CD14-positive monocyte (primary cell): ENCODE data around the gene PHLDA3. TPM values are rescaled to one million over a fixed set of nuclear protein-coding genes. Genes with fewer than 3 reads are reported as not detected.

Source experiments
- DNase-seq, 3 donors: peaks; one replicate each; pipeline ENCODE4 v3.0.0-alpha.2; 2011 to 2022
- H2AFZ ChIP-seq: 2 replicates; pipeline ENCODE4 v1.6.0; 2012; ENCODE audit warnings: mild to moderate bottlenecking, low read depth, low read length, inconsistent platforms; ENCODE audit not compliant: insufficient read depth, poor library complexity, severe bottlenecking
- H3K27ac ChIP-seq, 2 donors: 1 replicate in 1 of 2; 2 replicates in 1 of 2; pipeline ENCODE4 v1.5.1; 2012 to 2013; ENCODE audit warnings: low read length in 2 of 2, control low read depth in 1 of 2, inconsistent platforms in 1 of 2, low read depth in 1 of 2, mild to moderate bottlenecking in 1 of 2
- H3K27me3 ChIP-seq, 2 donors: one replicate each; pipeline versions ENCODE4 v1.6.0 to v1.6.1; 2011 to 2013; ENCODE audit warnings: low read length in 2 of 2; ENCODE audit not compliant: control insufficient read depth in 2 of 2, insufficient read depth in 2 of 2
- H3K36me3 ChIP-seq, 2 donors: replicated peaks in 1 of 2; 1 replicate in 1 of 2; 2 replicates in 1 of 2; pipeline versions ENCODE4 v1.5.1 to v1.6.1; 2012 to 2013; ENCODE audit warnings: low read length in 2 of 2, control low read depth in 1 of 2, inconsistent platforms in 1 of 2, mild to moderate bottlenecking in 1 of 2; ENCODE audit not compliant: insufficient read depth in 2 of 2, control insufficient read depth in 1 of 2
- H3K4me1 ChIP-seq, 2 donors: 1 replicate in 1 of 2; 2 replicates in 1 of 2; pipeline versions ENCODE4 v1.5.1 to v1.6.1; 2012 to 2013; ENCODE audit warnings: low read length in 2 of 2, control low read depth in 1 of 2, inconsistent platforms in 1 of 2, mild to moderate bottlenecking in 1 of 2, moderate library complexity in 1 of 2; ENCODE audit not compliant: insufficient read depth in 2 of 2, control insufficient read depth in 1 of 2
- H3K4me2 ChIP-seq: replicated peaks from 2 replicates; pipeline ENCODE3; 2012; ENCODE audit warnings: low read length, moderate library complexity, mild to moderate bottlenecking; ENCODE audit not compliant: poor library complexity, severe bottlenecking; ENCODE audit errors: extremely low read depth
- H3K4me3 ChIP-seq, 3 experiments: fragments of 200-600 bp in 1 of 3; sonication (generic) in 1 of 3; replicated peaks in 1 of 3; 1 replicate in 2 of 3; 2 replicates in 1 of 3; pipeline ENCODE4 v1.5.1; 2011 to 2013; ENCODE audit warnings: low read length in 3 of 3, mild to moderate bottlenecking in 3 of 3, control low read depth in 2 of 3, low read depth in 2 of 3, inconsistent platforms in 1 of 3, moderate library complexity in 1 of 3
- H3K79me2 ChIP-seq: 2 replicates; pipeline ENCODE4 v1.6.0; 2012; ENCODE audit warnings: mild to moderate bottlenecking, control low read depth, inconsistent platforms, low read length, moderate library complexity; ENCODE audit not compliant: insufficient read depth
- H3K9ac ChIP-seq: 2 replicates; pipeline ENCODE4 v1.6.0; 2017; ENCODE audit warnings: low read length, mild to moderate bottlenecking; ENCODE audit not compliant: insufficient read depth, poor library complexity, severe bottlenecking
- H3K9me3 ChIP-seq, 2 donors: replicated peaks in 1 of 2; 1 replicate in 1 of 2; 2 replicates in 1 of 2; pipeline versions ENCODE4 v1.5.1 to v1.6.1; 2012 to 2013; ENCODE audit warnings: low read length in 2 of 2, control low read depth in 1 of 2; ENCODE audit not compliant: control insufficient read depth in 1 of 2, insufficient read depth in 1 of 2
- H4K20me1 ChIP-seq: 2 replicates; pipeline ENCODE4 v1.6.0; 2012; ENCODE audit warnings: mild to moderate bottlenecking, low read length, control low read depth, moderate library complexity; ENCODE audit not compliant: insufficient read depth
- H3K27ac Mint-ChIP-seq, 7 donors: one replicate each; pipeline ENCODE4 v1.8.0; 2020; ENCODE audit warnings: mild to moderate bottlenecking in 7 of 7, mixed read lengths in 7 of 7, moderate library complexity in 6 of 7, inconsistent platforms in 2 of 7
- H3K27me3 Mint-ChIP-seq, 3 donors: one replicate each; pipeline ENCODE4 v1.8.0; 2021 to 2022; ENCODE audit warnings: low read depth in 3 of 3, mild to moderate bottlenecking in 3 of 3, mixed read lengths in 3 of 3, moderate library complexity in 3 of 3, inconsistent platforms in 1 of 3
- H3K36me3 Mint-ChIP-seq, 2 donors: one replicate each; pipeline ENCODE4 v1.8.0; 2020; ENCODE audit warnings: mixed read lengths in 2 of 2, inconsistent platforms in 1 of 2, mild to moderate bottlenecking in 1 of 2
- H3K4me1 Mint-ChIP-seq: one replicate; pipeline ENCODE4 v1.8.0; 2020; ENCODE audit warnings: mild to moderate bottlenecking, mixed read lengths
- H3K4me3 Mint-ChIP-seq, 2 donors: one replicate each; pipeline ENCODE4 v1.8.0; 2020; ENCODE audit warnings: mild to moderate bottlenecking in 2 of 2, mixed read lengths in 2 of 2, moderate library complexity in 1 of 2
- H3K9me3 Mint-ChIP-seq, 7 donors: one replicate each; pipeline ENCODE4 v1.8.0; 2020 to 2022; ENCODE audit warnings: mixed read lengths in 7 of 7, mild to moderate bottlenecking in 6 of 7, moderate library complexity in 6 of 7, inconsistent platforms in 2 of 7
- CTCF ChIP-seq: fragments of 200-600 bp; IDR thresholded peaks from one replicate; pipeline ENCODE4 v1.8.0; 2022; ENCODE audit warnings: antibody characterized with exemption, mild to moderate bottlenecking
- WGBS: methylation state at CpG from one replicate; pipeline ENCODE4 v1.1.5; 2013; ENCODE audit warnings: missing lambda C conversion rate; ENCODE audit not compliant: insufficient coverage; 5-methylcytosine and 5-hydroxymethylcytosine counted together
- intact Hi-C, 2 donors: fragments of 100-400 bp; cut with micrococcal nuclease; formaldehyde crosslinking; loops; one replicate each; pipeline versions ENCODE4 v1.15.0 to v1.15.1; 2023
- polyA plus RNA-seq, 3 donors: library from polyadenylated mRNA; depleted of rRNA in 1 of 3; unstranded in 2 of 3; stranded (reverse) in 1 of 3; fragments of 300-500 nt in 2 of 3; fragments of >200 nt in 1 of 3; fragmentation: Illumina TruSeq in 2 of 3; gene quantifications; 1 replicate in 2 of 3; 2 replicates in 1 of 3; pipeline ENCODE4 v1.2.3, GENCODE V29; 2012 to 2021

The PHLDA3 gene
- polyA plus RNA-seq, 3 donors: 0.08 TPM; not detected in 2

DNA sequence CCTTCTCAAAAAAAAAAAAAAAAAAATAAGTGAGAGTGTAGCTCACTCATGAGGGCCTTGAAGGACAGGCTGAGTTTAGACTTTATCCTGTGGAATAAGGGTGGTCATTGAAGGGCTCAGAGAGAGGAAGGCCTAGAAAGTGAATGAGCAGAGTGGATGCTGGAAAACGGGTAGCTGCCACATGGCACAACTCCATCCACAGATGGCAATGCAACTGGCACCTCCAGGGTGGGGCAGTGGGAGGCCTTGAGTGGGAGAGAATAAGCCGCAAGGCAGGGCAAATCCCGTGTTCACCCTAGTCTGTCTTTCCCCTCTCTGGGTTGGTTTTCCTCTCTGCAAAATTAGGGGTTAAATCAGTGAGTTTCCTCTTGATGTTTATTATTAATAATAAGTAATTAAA is 50.5 kb downstream of the PHLDA3 start:
- H3K27me3 Mint-ChIP-seq: peaks cover 4 to 9% (median 7%) of the 10 kb centered on the region in 3 donors
- intact Hi-C loops: no loop called here

More for the DNA sequence above, 50.5 kb downstream of the PHLDA3 start:
- Histone ChIP-seq H2AFZ (no peak overlapping the region), H3K4me3 (no peak overlapping the region), H3K9ac (no peak overlapping the region), H4K20me1 (no peaks in the 10 kb centered on the region), H3K79me2 (no peaks in the 10 kb centered on the region), H3K4me1 (no peaks in the 10 kb centered on the region), H3K4me2 (no peak overlapping the region), H3K9me3 (no peaks in the 10 kb centered on the region), H3K36me3 (no peaks in the 10 kb centered on the region), H3K27ac (no peak overlapping the region), H3K27me3 (no peaks in the 10 kb centered on the region)
- DNase-seq: no peak
- Mint-ChIP-seq H3K4me3 (no peak overlapping the region), H3K9me3 (no peaks in the 10 kb centered on the region), H3K36me3 (no peaks in the 10 kb centered on the region), H3K27ac (no peak overlapping the region), H3K4me1 (no peaks in the 10 kb centered on the region)
- 100% methylated on average over 1 of the region's 3 CpGs for WGBS
- TF ChIP-seq CTCF: no peak

Other genes with a start within 250 kb of the PHLDA3 start
- not detected for gene PKP1, start 185.7 kb downstream of the PHLDA3 start, polyA plus RNA-seq
- gene TNNT2, start 91.5 kb downstream of the PHLDA3 start, polyA plus RNA-seq: not detected
- gene LAD1, start 69.9 kb downstream of the PHLDA3 start, polyA plus RNA-seq: not detected
- not detected for gene TNNI1, start 47.5 kb downstream of the PHLDA3 start, polyA plus RNA-seq
- 100 to 1,000 TPM in 1 of 3 donors, 10 to 100 TPM in 2; 87.4 to 111 (median 98.8) TPM for gene CSRP1, start 37.9 kb upstream of the PHLDA3 start, polyA plus RNA-seq
- 1 to 10 TPM in 1 of 3 donors, under 1 TPM in 2; 0.37 to 1.4 (median 0.89) TPM for gene NAV1, start 69.9 kb upstream of the PHLDA3 start, polyA plus RNA-seq